ENCODE measurements around the gene DERA.
"Not testable (repeated sequence)": the region's sequence is repeated elsewhere in the genome, so short reads cannot be mapped to it uniquely, and the experiment has no call there.

Gene DERA

GRCh38 chr12:15955281-15955680 is 44.1 kb downstream of the DERA start:
- FAIRE-seq, result no peak
- DNase-seq (ENCODE audit: insufficient read length, low spot score), result no peak
- TF ChIP-seq POLR2AphosphoS5 (IDR thresholded peaks at IDR 0.05; ENCODE audit: low read depth, low read length) (no peak), POLR2A (IDR thresholded peaks at IDR 0.05; ENCODE audit: low read depth, low read length) (no peak), SPI1 (IDR thresholded peaks at IDR 0.05; ENCODE audit: low read depth, low read length) (no peak), PAX5 (IDR thresholded peaks at IDR 0.05; ENCODE audit: insufficient read depth, low read length, severe bottlenecking) (no peak), TAF1 (IDR thresholded peaks at IDR 0.05; ENCODE audit: low read depth, low read length) (no peak), POU2F2 (IDR thresholded peaks at IDR 0.05; ENCODE audit: low read depth, low read length) (no peak)

GRCh38 chr12:15956010-15956409 is 44.9 kb downstream of the DERA start:
- FAIRE-seq (no peak), DNase-seq (ENCODE audit: insufficient read length, low spot score) (no peak)
- no peak for TF ChIP-seq PAX5 (IDR thresholded peaks at IDR 0.05; ENCODE audit: insufficient read depth, low read length, severe bottlenecking)
- TF ChIP-seq TAF1 (IDR thresholded peaks at IDR 0.05; ENCODE audit: low read depth, low read length), result no peak
- no peak for TF ChIP-seq POLR2AphosphoS5 (IDR thresholded peaks at IDR 0.05; ENCODE audit: low read depth, low read length)
- TF ChIP-seq POU2F2 (IDR thresholded peaks at IDR 0.05; ENCODE audit: low read depth, low read length), result no peak
- no peak for TF ChIP-seq POLR2A (IDR thresholded peaks at IDR 0.05; ENCODE audit: low read depth, low read length)
- TF ChIP-seq SPI1 (IDR thresholded peaks at IDR 0.05; ENCODE audit: low read depth, low read length), result no peak

- FAIRE-seq (no peak), DNase-seq (ENCODE audit: insufficient read length, low spot score) (no peak)
- TF ChIP-seq SPI1 (IDR thresholded peaks at IDR 0.05; ENCODE audit: low read depth, low read length), result no peak
- TF ChIP-seq TAF1 (IDR thresholded peaks at IDR 0.05; ENCODE audit: low read depth, low read length), result no peak
- TF ChIP-seq POU2F2 (IDR thresholded peaks at IDR 0.05; ENCODE audit: low read depth, low read length), result no peak
- TF ChIP-seq POLR2A (IDR thresholded peaks at IDR 0.05; ENCODE audit: low read depth, low read length), result no peak
- TF ChIP-seq POLR2AphosphoS5 (IDR thresholded peaks at IDR 0.05; ENCODE audit: low read depth, low read length), result no peak
- TF ChIP-seq PAX5 (IDR thresholded peaks at IDR 0.05; ENCODE audit: insufficient read depth, low read length, severe bottlenecking), result no peak
Observed at GRCh38 chr12:15956413-15957185, 45.5 kb downstream of the DERA start.

- no peak for FAIRE-seq
- DNase-seq (ENCODE audit: insufficient read length, low spot score), result no peak
- TF ChIP-seq PAX5 (IDR thresholded peaks at IDR 0.05; ENCODE audit: insufficient read depth, low read length, severe bottlenecking) (no peak), SPI1 (IDR thresholded peaks at IDR 0.05; ENCODE audit: low read depth, low read length) (no peak), TAF1 (IDR thresholded peaks at IDR 0.05; ENCODE audit: low read depth, low read length) (no peak), POLR2AphosphoS5 (IDR thresholded peaks at IDR 0.05; ENCODE audit: low read depth, low read length) (no peak), POLR2A (IDR thresholded peaks at IDR 0.05; ENCODE audit: low read depth, low read length) (no peak), POU2F2 (IDR thresholded peaks at IDR 0.05; ENCODE audit: low read depth, low read length) (no peak)
Observed at GRCh38 chr12:15962760-15963159, 51.6 kb downstream of the DERA start.

- no peak for DNase-seq (ENCODE audit: insufficient read length, low spot score)
- no peak for TF ChIP-seq PAX5 (IDR thresholded peaks at IDR 0.05; ENCODE audit: insufficient read depth, low read length, severe bottlenecking)
- TF ChIP-seq POU2F2 (IDR thresholded peaks at IDR 0.05; ENCODE audit: low read depth, low read length), result no peak
- no peak for TF ChIP-seq TAF1 (IDR thresholded peaks at IDR 0.05; ENCODE audit: low read depth, low read length)
- TF ChIP-seq SPI1 (IDR thresholded peaks at IDR 0.05; ENCODE audit: low read depth, low read length), result no peak
- no peak for TF ChIP-seq POLR2A (IDR thresholded peaks at IDR 0.05; ENCODE audit: low read depth, low read length)
- no peak for TF ChIP-seq POLR2AphosphoS5 (IDR thresholded peaks at IDR 0.05; ENCODE audit: low read depth, low read length)
- FAIRE-seq, result no peak
Observed at GRCh38 chr12:15963271-15963670, 52.1 kb downstream of the DERA start.

- TF ChIP-seq POLR2AphosphoS5 (IDR thresholded peaks at IDR 0.05; ENCODE audit: low read depth, low read length), result no peak
- TF ChIP-seq TAF1 (IDR thresholded peaks at IDR 0.05; ENCODE audit: low read depth, low read length), result no peak
- TF ChIP-seq SPI1 (IDR thresholded peaks at IDR 0.05; ENCODE audit: low read depth, low read length), result no peak
- no peak for TF ChIP-seq PAX5 (IDR thresholded peaks at IDR 0.05; ENCODE audit: insufficient read depth, low read length, severe bottlenecking)
- no peak for TF ChIP-seq POU2F2 (IDR thresholded peaks at IDR 0.05; ENCODE audit: low read depth, low read length)
- TF ChIP-seq POLR2A (IDR thresholded peaks at IDR 0.05; ENCODE audit: low read depth, low read length), result no peak
- FAIRE-seq, result no peak
- DNase-seq (ENCODE audit: insufficient read length, low spot score), result no peak
Observed at GRCh38 chr12:15966426-15966825, 55.3 kb downstream of the DERA start.

GRCh38 chr12:15967053-15967452 is 55.9 kb downstream of the DERA start:
- not testable (repeated sequence) for DNase-seq (ENCODE audit: insufficient read length, low spot score); FAIRE-seq

GRCh38 chr12:15971211-15971610 is 60.1 kb downstream of the DERA start:
- FAIRE-seq (no peak), DNase-seq (ENCODE audit: insufficient read length, low spot score) (no peak)
- TF ChIP-seq PAX5 (IDR thresholded peaks at IDR 0.05; ENCODE audit: insufficient read depth, low read length, severe bottlenecking), result no peak
- no peak for TF ChIP-seq POLR2AphosphoS5 (IDR thresholded peaks at IDR 0.05; ENCODE audit: low read depth, low read length)
- no peak for TF ChIP-seq TAF1 (IDR thresholded peaks at IDR 0.05; ENCODE audit: low read depth, low read length)
- no peak for TF ChIP-seq POU2F2 (IDR thresholded peaks at IDR 0.05; ENCODE audit: low read depth, low read length)
- TF ChIP-seq POLR2A (IDR thresholded peaks at IDR 0.05; ENCODE audit: low read depth, low read length), result no peak
- no peak for TF ChIP-seq SPI1 (IDR thresholded peaks at IDR 0.05; ENCODE audit: low read depth, low read length)

- FAIRE-seq, result no peak
- TF ChIP-seq POLR2A (IDR thresholded peaks at IDR 0.05; ENCODE audit: low read depth, low read length) (no peak), POU2F2 (IDR thresholded peaks at IDR 0.05; ENCODE audit: low read depth, low read length) (no peak), TAF1 (IDR thresholded peaks at IDR 0.05; ENCODE audit: low read depth, low read length) (no peak), SPI1 (IDR thresholded peaks at IDR 0.05; ENCODE audit: low read depth, low read length) (no peak), POLR2AphosphoS5 (IDR thresholded peaks at IDR 0.05; ENCODE audit: low read depth, low read length) (no peak), PAX5 (IDR thresholded peaks at IDR 0.05; ENCODE audit: insufficient read depth, low read length, severe bottlenecking) (no peak)
- DNase-seq (ENCODE audit: insufficient read length, low spot score), result no peak
Observed at GRCh38 chr12:15972894-15973293, 61.8 kb downstream of the DERA start.

Data from GM12891 (cell line).